ENCODE measurements around the gene SAV1.
A peak's percentile ranks its signal among the peaks of the same experiment; 100 is the strongest.

Gene SAV1

DNA sequence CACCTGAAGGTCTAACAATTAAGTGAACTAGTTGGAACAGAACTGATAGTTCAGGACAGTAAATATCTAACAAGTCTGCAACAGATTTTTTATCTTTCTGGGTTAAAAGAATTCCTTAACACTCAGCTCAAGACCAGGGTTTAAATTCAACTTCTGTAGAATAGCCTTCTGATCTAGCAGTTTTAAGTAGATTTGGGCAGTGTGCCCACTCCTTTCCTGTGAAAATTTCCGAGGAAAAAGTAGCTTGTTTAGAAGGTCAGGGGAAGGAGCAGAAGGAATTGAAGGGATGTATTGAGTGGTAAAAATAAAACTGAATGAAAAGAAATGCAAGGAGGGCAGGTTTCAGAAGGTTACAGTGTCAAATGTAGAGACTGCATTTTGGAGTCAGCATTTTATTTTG, 62.3 kb downstream of the SAV1 start:
- Histone ChIP-seq H3K9me3 (ENCODE audit: severe bottlenecking) (no peaks in the 10 kb centered on the region), H3K27ac (no peak overlapping the region), H3K36me3 (no peaks in the 10 kb centered on the region), H3K4me3 (ENCODE audit: low read depth, low read length) (no peak overlapping the region), H3K27me3 (ENCODE audit: insufficient read depth, low read depth, severe bottlenecking) (no peaks in the 10 kb centered on the region)
- TF ChIP-seq, protein P1, sequence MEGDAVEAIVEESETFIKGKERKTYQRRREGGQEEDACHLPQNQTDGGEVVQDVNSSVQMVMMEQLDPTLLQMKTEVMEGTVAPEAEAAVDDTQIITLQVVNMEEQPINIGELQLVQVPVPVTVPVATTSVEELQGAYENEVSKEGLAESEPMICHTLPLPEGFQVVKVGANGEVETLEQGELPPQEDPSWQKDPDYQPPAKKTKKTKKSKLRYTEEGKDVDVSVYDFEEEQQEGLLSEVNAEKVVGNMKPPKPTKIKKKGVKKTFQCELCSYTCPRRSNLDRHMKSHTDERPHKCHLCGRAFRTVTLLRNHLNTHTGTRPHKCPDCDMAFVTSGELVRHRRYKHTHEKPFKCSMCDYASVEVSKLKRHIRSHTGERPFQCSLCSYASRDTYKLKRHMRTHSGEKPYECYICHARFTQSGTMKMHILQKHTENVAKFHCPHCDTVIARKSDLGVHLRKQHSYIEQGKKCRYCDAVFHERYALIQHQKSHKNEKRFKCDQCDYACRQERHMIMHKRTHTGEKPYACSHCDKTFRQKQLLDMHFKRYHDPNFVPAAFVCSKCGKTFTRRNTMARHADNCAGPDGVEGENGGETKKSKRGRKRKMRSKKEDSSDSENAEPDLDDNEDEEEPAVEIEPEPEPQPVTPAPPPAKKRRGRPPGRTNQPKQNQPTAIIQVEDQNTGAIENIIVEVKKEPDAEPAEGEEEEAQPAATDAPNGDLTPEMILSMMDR (IDR thresholded peaks at IDR 0.05; ENCODE audit: low read depth, low read length) = no peak
- no peak for DNase-seq

DNA sequence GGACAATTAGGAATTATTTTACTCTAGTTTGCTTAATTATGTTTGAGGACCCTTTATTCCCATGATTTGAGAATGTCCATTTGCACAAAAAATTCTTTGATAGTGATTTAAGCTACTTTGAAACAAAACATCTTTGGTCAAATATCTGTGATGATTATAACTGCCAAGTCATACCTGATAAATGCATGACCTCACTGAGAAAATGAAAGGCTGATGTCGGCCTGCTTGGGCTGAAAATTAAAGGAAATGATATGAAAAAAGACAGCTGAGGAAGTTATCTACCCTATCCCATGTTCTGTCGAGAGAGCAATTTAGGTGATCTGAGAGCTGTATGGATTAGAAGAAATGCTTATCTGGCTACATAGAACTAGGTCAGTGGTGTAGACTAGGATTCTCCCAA, 64.5 kb downstream of the SAV1 start:
- TF ChIP-seq, protein P1 (IDR thresholded peaks at IDR 0.05; ENCODE audit: low read depth, low read length) = no peak
- no peaks in the 10 kb centered on the region for H3K27me3 ChIP-seq (ENCODE audit: insufficient read depth, low read depth, severe bottlenecking)
- H3K27ac ChIP-seq = no peak overlapping the region
- no peaks in the 10 kb centered on the region for H3K9me3 ChIP-seq (ENCODE audit: severe bottlenecking)
- H3K36me3 ChIP-seq = no peaks in the 10 kb centered on the region
- no peak overlapping the region for H3K4me3 ChIP-seq (ENCODE audit: low read depth, low read length)
- no peak for DNase-seq

DNA sequence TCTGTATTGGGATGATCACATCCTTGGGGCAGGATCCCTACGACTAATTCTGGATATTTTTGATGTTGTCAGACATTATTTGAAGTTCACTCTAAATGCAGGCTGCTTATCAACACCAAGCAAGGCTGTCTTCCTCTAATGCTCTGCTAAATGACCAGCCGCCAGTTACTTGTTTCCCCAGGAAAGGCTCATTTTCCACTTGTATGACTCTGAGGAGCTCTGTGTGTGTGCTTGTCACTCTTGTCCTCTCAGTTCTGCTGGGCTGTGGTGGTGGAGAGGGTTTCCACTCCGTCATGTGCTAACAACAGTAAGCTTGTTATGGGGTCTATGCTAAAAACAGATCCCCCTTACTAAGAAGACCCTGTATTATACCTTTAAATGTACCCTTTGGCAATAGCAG, 66.1 kb downstream of the SAV1 start:
- Histone ChIP-seq H3K36me3 (no peaks in the 10 kb centered on the region), H3K4me3 (ENCODE audit: low read depth, low read length) (no peak overlapping the region), H3K27me3 (ENCODE audit: insufficient read depth, low read depth, severe bottlenecking) (no peaks in the 10 kb centered on the region), H3K27ac (no peak overlapping the region), H3K9me3 (ENCODE audit: severe bottlenecking) (no peaks in the 10 kb centered on the region)
- DNase-seq = no peak
- TF ChIP-seq, protein P1 (IDR thresholded peaks at IDR 0.05; ENCODE audit: low read depth, low read length) = no peak

DNA sequence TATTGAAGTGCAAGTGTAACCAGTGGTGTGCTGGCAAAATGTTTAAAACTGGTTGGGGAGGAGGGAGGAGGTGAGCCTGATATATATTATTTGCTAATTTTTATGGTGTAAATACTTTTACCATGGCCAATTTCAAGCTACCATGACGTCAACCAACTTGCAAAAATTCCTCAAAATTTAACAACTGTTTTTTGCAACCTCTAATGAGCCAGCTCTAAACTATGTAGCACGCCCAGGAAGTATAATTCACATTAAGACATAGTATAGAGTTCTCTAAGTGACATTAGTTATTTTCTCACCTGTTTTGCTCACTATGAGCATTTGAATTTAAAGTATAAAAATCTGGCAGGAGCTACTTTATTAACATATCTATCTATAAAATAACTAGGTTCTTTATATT, 66.7 kb downstream of the SAV1 start:
- no peak overlapping the region for H3K27ac ChIP-seq
- H3K4me3 ChIP-seq (ENCODE audit: low read depth, low read length) = no peak overlapping the region
- no peaks in the 10 kb centered on the region for H3K9me3 ChIP-seq (ENCODE audit: severe bottlenecking)
- TF ChIP-seq, protein P1 (IDR thresholded peaks at IDR 0.05; ENCODE audit: low read depth, low read length) = no peak
- DNase-seq = no peak
- no peaks in the 10 kb centered on the region for H3K36me3 ChIP-seq
- H3K27me3 ChIP-seq (ENCODE audit: insufficient read depth, low read depth, severe bottlenecking) = no peaks in the 10 kb centered on the region

DNA sequence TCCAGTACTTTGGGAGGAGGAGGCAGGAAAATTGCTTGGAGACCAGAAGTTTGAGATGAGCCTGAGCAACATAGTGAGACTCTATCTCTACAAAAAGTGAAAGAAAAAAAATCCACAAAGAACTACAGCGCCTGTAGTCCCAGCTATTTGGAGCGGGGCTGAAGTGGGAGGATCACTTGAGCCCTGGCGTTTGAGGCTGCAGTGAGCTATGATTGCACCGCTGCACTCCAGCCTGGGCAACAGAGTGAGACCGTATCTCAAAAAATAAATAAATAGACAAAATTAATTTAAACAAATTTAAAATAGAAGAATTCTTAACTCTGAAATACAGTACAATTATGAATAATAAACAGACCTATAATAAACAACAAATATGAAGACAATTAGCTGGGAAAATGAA, 67.3 kb downstream of the SAV1 start:
- no peaks in the 10 kb centered on the region for H3K36me3 ChIP-seq
- H3K9me3 ChIP-seq (ENCODE audit: severe bottlenecking) = no peaks in the 10 kb centered on the region
- H3K4me3 ChIP-seq (ENCODE audit: low read depth, low read length) = no peak overlapping the region
- H3K27me3 ChIP-seq (ENCODE audit: insufficient read depth, low read depth, severe bottlenecking) = no peaks in the 10 kb centered on the region
- DNase-seq = no peak
- peak overlapping the region; percentile 31; the same call in 1 of the 2 replicates for H3K27ac ChIP-seq
- TF ChIP-seq, protein P1 (IDR thresholded peaks at IDR 0.05; ENCODE audit: low read depth, low read length) = no peak

DNA sequence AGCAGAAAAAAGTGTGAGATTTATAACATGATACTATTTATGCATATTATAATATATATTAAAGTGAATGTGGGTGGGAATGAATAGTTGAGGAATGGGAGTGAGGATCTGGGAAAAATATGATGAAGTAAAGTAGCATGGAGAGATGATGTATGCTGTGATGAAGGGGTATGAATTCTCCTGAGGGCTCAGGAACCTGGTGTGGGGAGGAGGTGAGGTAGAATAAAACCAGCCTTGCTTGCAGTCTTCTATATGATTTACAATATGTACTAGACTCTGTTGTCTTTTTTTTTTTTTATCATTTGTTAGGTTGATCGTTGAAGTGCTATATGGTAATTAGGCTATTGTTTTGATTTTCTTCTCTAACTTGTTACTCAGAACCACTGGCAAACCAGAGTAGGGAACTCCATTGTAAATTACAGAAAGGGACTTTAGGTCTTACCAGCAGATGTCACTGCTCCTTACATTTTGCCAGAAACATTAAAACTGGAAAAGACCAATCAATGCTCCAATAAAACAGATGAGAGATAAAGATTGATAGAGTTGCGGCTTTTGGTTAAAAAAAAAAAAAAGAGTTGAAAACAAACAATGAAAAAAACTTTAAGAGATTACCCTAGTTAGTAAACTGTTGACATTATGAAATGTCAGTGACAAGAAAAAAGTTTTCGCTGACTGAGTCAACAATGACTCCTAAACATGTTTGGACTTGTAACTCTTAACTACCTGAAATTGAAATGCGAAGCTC, 68.2 kb downstream of the SAV1 start:
- no peaks in the 10 kb centered on the region for H3K27me3 ChIP-seq (ENCODE audit: insufficient read depth, low read depth, severe bottlenecking)
- no peak for DNase-seq
- no peaks in the 10 kb centered on the region for H3K36me3 ChIP-seq
- H3K27ac ChIP-seq = peak overlapping the region; percentile 31; the same call in 1 of the 2 replicates
- no peak overlapping the region for H3K4me3 ChIP-seq (ENCODE audit: low read depth, low read length)
- TF ChIP-seq, protein P1 (IDR thresholded peaks at IDR 0.05; ENCODE audit: low read depth, low read length) = peak; percentile 46
- H3K9me3 ChIP-seq (ENCODE audit: severe bottlenecking) = no peaks in the 10 kb centered on the region
